Measurements from ENCODE around the gene MARCKSL1.

- TF ChIP-seq POLR2A (IDR thresholded peaks at IDR 0.05; ENCODE audit: low read depth, low read length) (no peak), TAF1 (IDR thresholded peaks at IDR 0.05; ENCODE audit: low read depth, low read length) (no peak), SPI1 (IDR thresholded peaks at IDR 0.05; ENCODE audit: low read depth, low read length) (no peak), POLR2AphosphoS5 (IDR thresholded peaks at IDR 0.05; ENCODE audit: low read depth, low read length) (no peak), POU2F2 (IDR thresholded peaks at IDR 0.05; ENCODE audit: low read depth, low read length) (no peak)
These were observed 28.7 kb downstream of the MARCKSL1 start for GRCh38 chr1:32307324-32307723.

All from GM12891 (cell line).